B cell (primary cell): Measurements from ENCODE around the gene STXBP1.

Source experiments
- EZH2 ChIP-seq: IDR thresholded peaks from 2 replicates; pipeline ENCODE4 v1.6.1; 2012; ENCODE audit warnings: borderline replicate concordance, low read depth, mild to moderate bottlenecking, moderate library complexity, low read length; ENCODE audit not compliant: insufficient read depth, poor library complexity, severe bottlenecking
- TF ChIP-seq, protein P1 (sequence below): fragments of 200-600 bp; IDR thresholded peaks from one replicate; pipeline ENCODE4 v1.8.0; 2022; ENCODE audit warnings: antibody characterized with exemption, mild to moderate bottlenecking

GRCh38 chr9:127723444-127723843, 111.4 kb downstream of the STXBP1 start:
- TF ChIP-seq EZH2: no peak
- TF ChIP-seq, protein P1, sequence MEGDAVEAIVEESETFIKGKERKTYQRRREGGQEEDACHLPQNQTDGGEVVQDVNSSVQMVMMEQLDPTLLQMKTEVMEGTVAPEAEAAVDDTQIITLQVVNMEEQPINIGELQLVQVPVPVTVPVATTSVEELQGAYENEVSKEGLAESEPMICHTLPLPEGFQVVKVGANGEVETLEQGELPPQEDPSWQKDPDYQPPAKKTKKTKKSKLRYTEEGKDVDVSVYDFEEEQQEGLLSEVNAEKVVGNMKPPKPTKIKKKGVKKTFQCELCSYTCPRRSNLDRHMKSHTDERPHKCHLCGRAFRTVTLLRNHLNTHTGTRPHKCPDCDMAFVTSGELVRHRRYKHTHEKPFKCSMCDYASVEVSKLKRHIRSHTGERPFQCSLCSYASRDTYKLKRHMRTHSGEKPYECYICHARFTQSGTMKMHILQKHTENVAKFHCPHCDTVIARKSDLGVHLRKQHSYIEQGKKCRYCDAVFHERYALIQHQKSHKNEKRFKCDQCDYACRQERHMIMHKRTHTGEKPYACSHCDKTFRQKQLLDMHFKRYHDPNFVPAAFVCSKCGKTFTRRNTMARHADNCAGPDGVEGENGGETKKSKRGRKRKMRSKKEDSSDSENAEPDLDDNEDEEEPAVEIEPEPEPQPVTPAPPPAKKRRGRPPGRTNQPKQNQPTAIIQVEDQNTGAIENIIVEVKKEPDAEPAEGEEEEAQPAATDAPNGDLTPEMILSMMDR: no peak
